Measurements from ENCODE around the gene SYNM. TPM values are rescaled to one million over a fixed set of nuclear protein-coding genes. Genes with fewer than 3 reads are reported as not detected.

The SYNM gene
- total RNA-seq, 1 experiment from 2014 or later, result 0.12 TPM

DNA sequence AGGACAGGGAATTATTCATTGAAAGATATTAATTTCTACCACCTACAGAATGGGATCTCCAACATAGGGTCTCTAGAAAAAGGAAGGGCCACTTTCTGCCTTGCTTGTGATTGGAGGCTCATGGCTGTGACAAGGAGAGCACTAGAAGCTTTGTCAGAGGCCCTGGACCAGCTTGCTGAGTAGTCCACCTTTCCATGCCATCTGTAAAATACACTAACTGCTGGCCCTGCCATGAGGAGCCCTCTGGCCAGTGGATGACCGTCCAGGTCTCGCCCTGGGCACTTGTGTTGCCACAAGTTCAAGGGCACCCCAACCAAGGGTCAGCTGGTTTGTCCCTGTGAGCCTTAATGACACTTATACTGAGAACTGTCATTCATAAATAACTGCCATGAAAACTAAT lies 1.6 kb upstream of the SYNM start:
- H3K4me1 Mint-ChIP-seq (ENCODE audit: insufficient read depth, unreplicated experiment), result peaks cover 6% of the 10 kb centered on the region
- CTCF ChIA-PET, result interaction anchor here (0.6 to 9.1 kb wide), 5 partner anchors 10 to 564 kb away, joined by 3 to 162 read pairs (median 28); no protein-coding TSS in a partner anchor
- POLR2A ChIA-PET, result interaction anchor here (0.6 kb wide), 1 partner anchor 221 kb away, joined by 4 read pairs; no protein-coding TSS in a partner anchor
- H3K4me3 Mint-ChIP-seq (ENCODE audit: unreplicated experiment), result no peak overlapping the region
- DNase-seq (ENCODE audit: unreplicated experiment), result no peak
- H3K27me3 Mint-ChIP-seq (ENCODE audit: insufficient read depth, unreplicated experiment), result no peaks in the 10 kb centered on the region
- no peaks in the 10 kb centered on the region for H3K9me3 Mint-ChIP-seq (ENCODE audit: unreplicated experiment)
- BruUV-seq (replicated peaks), result no TSS peak
- TF ChIP-seq, protein P1, sequence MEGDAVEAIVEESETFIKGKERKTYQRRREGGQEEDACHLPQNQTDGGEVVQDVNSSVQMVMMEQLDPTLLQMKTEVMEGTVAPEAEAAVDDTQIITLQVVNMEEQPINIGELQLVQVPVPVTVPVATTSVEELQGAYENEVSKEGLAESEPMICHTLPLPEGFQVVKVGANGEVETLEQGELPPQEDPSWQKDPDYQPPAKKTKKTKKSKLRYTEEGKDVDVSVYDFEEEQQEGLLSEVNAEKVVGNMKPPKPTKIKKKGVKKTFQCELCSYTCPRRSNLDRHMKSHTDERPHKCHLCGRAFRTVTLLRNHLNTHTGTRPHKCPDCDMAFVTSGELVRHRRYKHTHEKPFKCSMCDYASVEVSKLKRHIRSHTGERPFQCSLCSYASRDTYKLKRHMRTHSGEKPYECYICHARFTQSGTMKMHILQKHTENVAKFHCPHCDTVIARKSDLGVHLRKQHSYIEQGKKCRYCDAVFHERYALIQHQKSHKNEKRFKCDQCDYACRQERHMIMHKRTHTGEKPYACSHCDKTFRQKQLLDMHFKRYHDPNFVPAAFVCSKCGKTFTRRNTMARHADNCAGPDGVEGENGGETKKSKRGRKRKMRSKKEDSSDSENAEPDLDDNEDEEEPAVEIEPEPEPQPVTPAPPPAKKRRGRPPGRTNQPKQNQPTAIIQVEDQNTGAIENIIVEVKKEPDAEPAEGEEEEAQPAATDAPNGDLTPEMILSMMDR (IDR thresholded peaks at IDR 0.05; ENCODE audit: unreplicated experiment), result no peak
- no peak overlapping the region for H3K27ac Mint-ChIP-seq (ENCODE audit: low read depth, unreplicated experiment)
- no peaks in the 10 kb centered on the region for H3K36me3 Mint-ChIP-seq (ENCODE audit: insufficient read depth, unreplicated experiment)
- intact Hi-C loops (cut with micrococcal nuclease), result no loop called here

DNA sequence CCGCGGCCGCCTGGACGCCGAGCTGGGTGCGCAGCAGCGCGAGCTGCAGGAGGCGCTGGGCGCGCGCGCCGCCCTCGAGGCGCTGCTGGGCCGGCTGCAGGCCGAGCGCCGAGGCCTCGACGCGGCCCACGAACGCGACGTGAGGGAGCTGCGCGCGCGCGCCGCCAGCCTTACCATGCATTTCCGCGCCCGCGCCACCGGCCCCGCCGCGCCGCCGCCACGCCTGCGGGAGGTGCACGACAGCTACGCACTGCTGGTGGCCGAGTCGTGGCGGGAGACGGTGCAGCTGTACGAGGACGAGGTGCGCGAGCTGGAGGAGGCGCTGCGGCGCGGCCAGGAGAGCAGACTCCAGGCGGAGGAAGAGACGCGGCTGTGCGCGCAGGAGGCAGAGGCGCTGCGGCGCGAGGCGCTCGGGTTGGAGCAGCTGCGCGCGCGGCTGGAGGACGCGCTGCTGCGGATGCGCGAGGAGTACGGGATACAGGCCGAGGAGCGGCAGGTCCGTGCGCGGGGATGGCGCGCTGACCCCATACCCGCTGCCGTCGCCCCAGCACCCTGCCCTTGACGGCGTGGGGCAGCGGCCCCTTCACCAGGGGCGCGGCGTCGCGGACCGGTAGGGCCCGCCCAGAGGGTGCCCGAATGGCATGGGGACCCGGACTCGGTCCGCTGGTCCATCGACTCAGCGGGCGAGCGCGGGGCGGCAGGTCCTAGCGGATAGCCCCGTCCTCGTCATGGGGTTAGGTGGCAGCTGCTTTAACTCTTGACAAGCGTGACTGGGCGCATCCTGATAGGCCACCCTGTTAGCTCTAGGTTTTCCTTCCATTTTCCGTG lies 848 bp downstream of the SYNM start:
- TF ChIP-seq, protein P1 (IDR thresholded peaks at IDR 0.05; ENCODE audit: unreplicated experiment), result no peak
- BruUV-seq (replicated peaks), result no TSS peak
- Mint-ChIP-seq H3K4me3 (ENCODE audit: unreplicated experiment) (no peak overlapping the region), H3K9me3 (ENCODE audit: unreplicated experiment) (no peaks in the 10 kb centered on the region), H3K27me3 (ENCODE audit: insufficient read depth, unreplicated experiment) (no peaks in the 10 kb centered on the region), H3K4me1 (ENCODE audit: insufficient read depth, unreplicated experiment) (peaks cover 6% of the 10 kb centered on the region), H3K36me3 (ENCODE audit: insufficient read depth, unreplicated experiment) (no peaks in the 10 kb centered on the region), H3K27ac (ENCODE audit: low read depth, unreplicated experiment) (no peak overlapping the region)
- ChIA-PET POLR2A (no interaction called here), CTCF (interaction anchor here (0.6 to 1.3 kb wide), 5 partner anchors 12 to 148 kb away, joined by 3 to 5 read pairs (median 3); no protein-coding TSS in a partner anchor)
- intact Hi-C loops (cut with micrococcal nuclease), result no loop called here
- no peak for DNase-seq (ENCODE audit: unreplicated experiment)

DNA sequence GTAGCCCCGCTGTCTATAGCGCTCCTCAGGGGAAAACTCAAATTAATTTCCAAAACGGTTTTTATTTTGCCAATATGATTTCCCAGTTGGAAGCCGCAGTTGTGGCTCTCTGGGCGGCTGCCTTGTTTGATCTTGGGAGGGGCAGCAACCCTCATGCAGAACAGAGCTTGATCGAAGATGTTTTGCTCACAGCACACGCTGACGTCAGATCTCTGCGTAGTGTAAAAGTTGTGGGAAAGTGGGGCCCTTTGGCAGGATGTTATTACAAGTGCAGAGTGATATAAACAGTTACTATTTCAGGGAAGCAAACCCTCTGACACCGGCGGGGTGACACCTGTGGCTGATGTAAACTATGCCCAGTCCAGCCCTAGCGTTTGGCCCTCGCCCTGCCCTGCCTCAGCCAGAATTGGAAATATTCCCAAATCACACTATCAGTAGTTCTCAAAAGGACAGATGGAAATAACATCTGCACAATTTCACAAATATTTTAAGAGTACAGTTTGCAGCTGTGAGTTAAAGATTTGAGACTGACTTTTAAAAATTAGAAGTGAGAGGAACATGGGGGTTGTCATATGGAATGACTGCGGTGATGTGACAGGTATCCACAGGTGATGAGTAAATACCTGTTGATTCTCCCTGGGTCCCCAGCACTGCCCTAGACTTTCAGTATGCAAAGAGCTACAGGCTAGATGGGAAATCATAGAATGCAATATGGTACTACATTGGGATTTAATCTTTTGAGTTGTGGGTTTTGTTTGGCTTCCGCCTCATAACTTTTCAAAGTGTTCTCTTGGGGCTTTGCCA lies 1.7 kb downstream of the SYNM start:
- ChIA-PET CTCF (interaction anchor here (0.6 kb wide), 1 partner anchor 108 kb away, joined by 5 read pairs; no protein-coding TSS in a partner anchor), POLR2A (no interaction called here)
- no peak for DNase-seq (ENCODE audit: unreplicated experiment)
- Mint-ChIP-seq H3K4me1 (ENCODE audit: insufficient read depth, unreplicated experiment) (peaks cover 6% of the 10 kb centered on the region), H3K36me3 (ENCODE audit: insufficient read depth, unreplicated experiment) (no peaks in the 10 kb centered on the region), H3K4me3 (ENCODE audit: unreplicated experiment) (no peak overlapping the region), H3K27ac (ENCODE audit: low read depth, unreplicated experiment) (no peak overlapping the region), H3K27me3 (ENCODE audit: insufficient read depth, unreplicated experiment) (no peaks in the 10 kb centered on the region), H3K9me3 (ENCODE audit: unreplicated experiment) (no peaks in the 10 kb centered on the region)
- BruUV-seq (replicated peaks), result no TSS peak
- intact Hi-C loops (cut with micrococcal nuclease), result no loop called here
- TF ChIP-seq, protein P1 (IDR thresholded peaks at IDR 0.05; ENCODE audit: unreplicated experiment), result no peak

DNA sequence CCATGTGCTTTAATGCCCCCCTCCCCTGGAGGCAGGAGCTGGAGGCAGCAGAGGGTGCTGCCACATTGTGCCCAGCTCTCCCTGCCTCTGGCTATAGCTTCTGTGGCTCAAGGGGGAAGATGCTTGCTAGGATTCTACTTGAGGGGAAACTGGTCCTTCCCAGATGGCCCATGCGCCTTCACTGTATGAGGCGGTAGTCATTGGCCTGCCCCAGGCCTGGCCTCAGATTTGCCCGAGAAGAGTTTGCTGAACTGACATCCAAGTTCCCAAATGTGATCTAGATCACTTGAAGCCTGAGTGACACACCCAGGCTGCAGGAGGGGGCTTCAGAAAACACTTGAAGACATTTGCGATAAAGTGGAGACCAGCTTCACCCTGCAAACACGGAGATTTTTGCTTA lies 4.1 kb downstream of the SYNM start:
- ChIA-PET POLR2A (no interaction called here), CTCF (interaction anchor here (0.6 to 2.7 kb wide), 3 partner anchors 102 to 596 kb away, joined by 3 to 11 read pairs (median 4); no protein-coding TSS in a partner anchor)
- H3K27ac Mint-ChIP-seq (ENCODE audit: low read depth, unreplicated experiment), result no peak overlapping the region
- peaks cover 6% of the 10 kb centered on the region for H3K4me1 Mint-ChIP-seq (ENCODE audit: insufficient read depth, unreplicated experiment)
- intact Hi-C loops (cut with micrococcal nuclease), result no loop called here
- no TSS peak for BruUV-seq (replicated peaks)
- H3K4me3 Mint-ChIP-seq (ENCODE audit: unreplicated experiment), result no peak overlapping the region
- no peaks in the 10 kb centered on the region for H3K36me3 Mint-ChIP-seq (ENCODE audit: insufficient read depth, unreplicated experiment)
- H3K9me3 Mint-ChIP-seq (ENCODE audit: unreplicated experiment), result no peaks in the 10 kb centered on the region
- H3K27me3 Mint-ChIP-seq (ENCODE audit: insufficient read depth, unreplicated experiment), result no peaks in the 10 kb centered on the region
- TF ChIP-seq, protein P1 (IDR thresholded peaks at IDR 0.05; ENCODE audit: unreplicated experiment), result no peak
- DNase-seq (ENCODE audit: unreplicated experiment), result no peak
